HepG2 (cell line): Measurements from ENCODE around the gene MAP3K8. TPM values are rescaled to one million over a fixed set of nuclear protein-coding genes. Genes with fewer than 3 reads are reported as not detected.

Experiments
- ATAC-seq: fragments of 200-7000 bp; cut with Tn5 transposase; 3 replicates; pipeline ENCODE4 v1.9.1; 2020; ENCODE audit warnings: mild to moderate bottlenecking, moderate library complexity
- BruUV-seq: library from RNA; stranded (reverse); fragments of 400-500 nt; replicated peaks from 2 replicates; lab custom pipeline; 2021; lab: Mats Ljungman, UMichigan
- CTCF ChIA-PET: fragments of 300-600 bp; formaldehyde crosslinking; extraction: SDS; loops from one replicate; lab custom pipeline; 2021; ENCODE audit warnings: low total read pairs, inconsistent platforms, low intra/inter-chr PET ratio; lab: Yijun Ruan, JAX
- POLR2A ChIA-PET: fragments of 350-600 bp; sonication (Branson Sonifier 250); formaldehyde crosslinking; loops from one replicate; lab custom pipeline; 2020; ENCODE audit warnings: antibody characterized with exemption, inconsistent platforms; lab: Yijun Ruan, JAX
- DNase-seq: peaks from one replicate; pipeline ENCODE4 v3.0.0-alpha.2; 2015; ENCODE audit warnings: low spot score
- FAIRE-seq: peaks from 3 replicates; lab custom pipeline; 2011; peaks lifted over from hg19 to GRCh38; lab: Jason Lieb, UNC
- H2AFZ ChIP-seq: one replicate; pipeline ENCODE4 v1.6.1; 2011; ENCODE audit warnings: low read length, inconsistent platforms
- H3K27ac ChIP-seq: fragments of 300-600 bp; 3 replicates; pipeline ENCODE4 v1.8.0; 2011; ENCODE audit warnings: mixed run types, mild to moderate bottlenecking, mixed read lengths, low read length, inconsistent platforms; ENCODE audit not compliant: insufficient read depth; ENCODE audit errors: extremely low read length
- H3K27me3 ChIP-seq, 2 experiments: fragments of 200-600 bp in 1 of 2; 2 replicates in 1 of 2; 3 replicates in 1 of 2; pipeline versions ENCODE4 v1.6.0 to v1.8.0; 2011; ENCODE audit warnings: low read length in 2 of 2, mild to moderate bottlenecking in 2 of 2, moderate library complexity in 2 of 2, inconsistent platforms in 1 of 2; ENCODE audit not compliant: insufficient read depth in 2 of 2, control insufficient read depth in 1 of 2
- H3K36me3 ChIP-seq, 2 experiments: fragments of 200-600 bp in 1 of 2; replicated peaks in 1 of 2; 2 replicates in 1 of 2; 3 replicates in 1 of 2; pipeline versions ENCODE4 v1.5.1 to v1.8.0; 2011; ENCODE audit warnings: low read length in 2 of 2, inconsistent platforms in 1 of 2; ENCODE audit not compliant: insufficient read depth in 2 of 2, control insufficient read depth in 1 of 2
- H3K4me1 ChIP-seq: 2 replicates; pipeline ENCODE4 v1.5.1; 2012; ENCODE audit warnings: low read length, inconsistent platforms; ENCODE audit not compliant: insufficient read depth
- H3K4me2 ChIP-seq: 2 replicates; pipeline ENCODE4 v1.6.0; 2011; ENCODE audit warnings: low read depth, low read length, inconsistent platforms
- H3K4me3 ChIP-seq, 3 experiments: fragments of 200-600 bp in 1 of 3; sonication (generic), shearing (Covaris generic) in 1 of 3; replicated peaks in 1 of 3; 2 replicates each; pipeline ENCODE4 v1.5.1; 2011 to 2016; ENCODE audit warnings: low read length in 3 of 3, inconsistent platforms in 2 of 3, low read depth in 2 of 3, mild to moderate bottlenecking in 2 of 3, control low read depth in 1 of 3, mixed read lengths in 1 of 3; ENCODE audit not compliant: insufficient read depth in 1 of 3
- H3K79me2 ChIP-seq: one replicate; pipeline ENCODE4 v1.6.1; 2011; ENCODE audit warnings: low read length, inconsistent platforms; ENCODE audit not compliant: insufficient read depth
- H3K9ac ChIP-seq: 2 replicates; pipeline ENCODE4 v1.6.0; 2011; ENCODE audit warnings: mild to moderate bottlenecking, low read depth, low read length, inconsistent platforms; ENCODE audit not compliant: insufficient read depth
- H3K9me3 ChIP-seq: 2 replicates; pipeline ENCODE4 v1.5.1; 2012; ENCODE audit warnings: mild to moderate bottlenecking, low read length
- H4K20me1 ChIP-seq: 2 replicates; pipeline ENCODE4 v1.6.0; 2011; ENCODE audit warnings: inconsistent platforms, mild to moderate bottlenecking, low read length, moderate library complexity; ENCODE audit not compliant: insufficient read depth
- CREB1 ChIP-seq, 2 experiments: fragments of 450-650 bp in 1 of 2; IDR thresholded peaks; 2 replicates each; pipeline ENCODE4 v1.6.1; 2016 to 2017; ENCODE audit warnings: control low read depth in 1 of 2, mild to moderate bottlenecking in 1 of 2, missing compliant biosample characterization in 1 of 2, missing genetic modification characterization in 1 of 2
- NRL ChIP-seq: sonication (generic); formaldehyde crosslinking; IDR thresholded peaks from 2 replicates; pipeline ENCODE4 v1.5.0; 2020; ENCODE audit warnings: missing genetic modification reagents, mild to moderate bottlenecking, moderate library complexity, borderline replicate concordance
- SAFB2 ChIP-seq: sonication (generic); formaldehyde crosslinking; IDR thresholded peaks from 2 replicates; pipeline ENCODE4 v1.5.1; 2020; ENCODE audit warnings: missing genetic modification reagents, low read depth, mild to moderate bottlenecking, borderline replicate concordance
- SATB2 ChIP-seq: sonication (generic); formaldehyde crosslinking; IDR thresholded peaks from 2 replicates; pipeline ENCODE4 v1.5.0; 2020; ENCODE audit warnings: missing genetic modification reagents
- XRCC5 ChIP-seq: fragments of 200-400 bp; formaldehyde crosslinking; optimal IDR thresholded peaks from 2 replicates; pipeline ENCODE3; 2017; ENCODE audit warnings: mild to moderate bottlenecking, low read length
- ZBTB21 ChIP-seq: sonication (generic); formaldehyde crosslinking; IDR thresholded peaks from 2 replicates; pipeline ENCODE4 v1.4.0; 2020; ENCODE audit warnings: missing genetic modification reagents
- WGBS: methylation state at CpG from one replicate; pipeline ENCODE4 v1.1.6; 2017; ENCODE audit warnings: low lambda C conversion rate; 5-methylcytosine and 5-hydroxymethylcytosine counted together
- in situ Hi-C: cut with HindIII; loops from 2 replicates; pipeline ENCODE4 v1.10.0; 2017; ENCODE audit warnings: low pct_unique_long_range_greater_than_20kb; ENCODE audit not compliant: extremely low pct_ligation_motif_present
- intact Hi-C: fragments of 100-400 bp; cut with micrococcal nuclease; formaldehyde crosslinking; loops from one replicate; pipeline ENCODE4 v1.10.0; 2022; ENCODE audit not compliant: unreplicated experiment
- polyA plus RNA-seq, 8 experiments: library from polyadenylated mRNA; depleted of rRNA in 3 of 8; stranded (reverse) in 7 of 8; unstranded in 1 of 8; fragments of >200 nt; fragmentation: Illumina TruSeq in 4 of 8; extraction: Trizol in 4 of 8; gene quantifications; 2 replicates each; pipeline versions ENCODE4 v1.2.1 to v1.2.3, GENCODE V29; 2011 to 2016; ENCODE audit warnings: low read depth in 4 of 8, missing spikeins in 1 of 8, mixed read lengths in 1 of 8; ENCODE audit not compliant: insufficient read depth in 1 of 8
- total RNA-seq, 5 experiments: library from RNA; depleted of rRNA; stranded (reverse); fragments of >200 nt; fragmentation: Illumina TruSeq; extraction: Trizol; gene quantifications; 2 replicates each; pipeline ENCODE4 v1.2.3, GENCODE V29; 2016; ENCODE audit warnings: low read depth in 1 of 5
- TF ChIP-seq, protein P1 (sequence below): sonication (generic); formaldehyde crosslinking; IDR thresholded peaks from 2 replicates; pipeline ENCODE4 v1.4.0; 2020; ENCODE audit warnings: missing genetic modification reagents, borderline replicate concordance
- TF ChIP-seq, protein P2 (sequence below): sonication (generic); formaldehyde crosslinking; IDR thresholded peaks from 2 replicates; pipeline ENCODE4 v1.5.0; 2020; ENCODE audit warnings: mild to moderate bottlenecking, missing genetic modification reagents, moderate library complexity
- TF ChIP-seq, protein P3 (sequence below): sonication (generic); formaldehyde crosslinking; IDR thresholded peaks from 2 replicates; pipeline ENCODE4 v1.4.0; 2020; ENCODE audit warnings: mild to moderate bottlenecking, missing genetic modification reagents

The MAP3K8 gene
- total and polyA plus RNA-seq, 2 of the 13 experiments (the other 11 are each of a cell fraction or from before 2014, with no cell fraction given): 19.3 to 37.9 TPM

DNA sequence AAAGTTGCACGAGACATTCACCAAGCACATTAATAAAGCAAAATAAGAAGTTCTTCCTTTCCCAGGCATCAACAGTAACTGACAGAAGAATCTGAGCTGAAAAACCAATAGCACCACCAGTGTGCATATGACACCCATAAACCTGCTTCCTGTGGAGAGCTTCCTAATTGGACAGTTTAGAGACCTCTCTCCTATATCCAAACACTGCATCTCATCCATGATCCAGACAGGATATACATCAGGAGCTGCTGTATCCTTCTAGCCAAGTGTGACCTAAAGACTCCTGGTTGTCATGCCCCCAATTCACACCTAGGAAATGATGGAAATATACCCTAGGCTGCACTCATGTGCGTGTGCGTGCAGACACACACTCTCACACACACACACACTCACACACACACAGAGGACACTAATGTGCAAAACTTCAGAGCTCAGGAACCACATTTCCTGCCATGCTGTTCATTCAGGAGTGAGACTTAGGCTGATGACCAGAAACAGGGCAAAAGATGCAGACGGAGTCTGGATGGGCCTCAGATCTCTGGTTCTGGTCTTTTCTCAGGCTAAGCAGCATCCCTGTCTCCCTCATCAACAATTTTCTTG, 58.0 kb downstream of the MAP3K8 start:
- Histone ChIP-seq H3K4me3 (no peak overlapping the region), H3K27me3 (no peaks in the 10 kb centered on the region), H3K4me2 (no peak overlapping the region), H2AFZ (no peak overlapping the region), H3K9me3 (no peaks in the 10 kb centered on the region), H3K27ac (no peak overlapping the region), H3K36me3 (no peaks in the 10 kb centered on the region), H3K79me2 (no peaks in the 10 kb centered on the region), H3K4me1 (peaks cover 44% of the 10 kb centered on the region), H4K20me1 (no peaks in the 10 kb centered on the region), H3K9ac (no peak overlapping the region)
- ChIA-PET CTCF (no interaction called here), POLR2A (interaction anchor here (0.6 kb wide), 1 partner anchor 113 kb away, joined by 3 read pairs; no protein-coding TSS in a partner anchor)
- TF ChIP-seq, protein P1, sequence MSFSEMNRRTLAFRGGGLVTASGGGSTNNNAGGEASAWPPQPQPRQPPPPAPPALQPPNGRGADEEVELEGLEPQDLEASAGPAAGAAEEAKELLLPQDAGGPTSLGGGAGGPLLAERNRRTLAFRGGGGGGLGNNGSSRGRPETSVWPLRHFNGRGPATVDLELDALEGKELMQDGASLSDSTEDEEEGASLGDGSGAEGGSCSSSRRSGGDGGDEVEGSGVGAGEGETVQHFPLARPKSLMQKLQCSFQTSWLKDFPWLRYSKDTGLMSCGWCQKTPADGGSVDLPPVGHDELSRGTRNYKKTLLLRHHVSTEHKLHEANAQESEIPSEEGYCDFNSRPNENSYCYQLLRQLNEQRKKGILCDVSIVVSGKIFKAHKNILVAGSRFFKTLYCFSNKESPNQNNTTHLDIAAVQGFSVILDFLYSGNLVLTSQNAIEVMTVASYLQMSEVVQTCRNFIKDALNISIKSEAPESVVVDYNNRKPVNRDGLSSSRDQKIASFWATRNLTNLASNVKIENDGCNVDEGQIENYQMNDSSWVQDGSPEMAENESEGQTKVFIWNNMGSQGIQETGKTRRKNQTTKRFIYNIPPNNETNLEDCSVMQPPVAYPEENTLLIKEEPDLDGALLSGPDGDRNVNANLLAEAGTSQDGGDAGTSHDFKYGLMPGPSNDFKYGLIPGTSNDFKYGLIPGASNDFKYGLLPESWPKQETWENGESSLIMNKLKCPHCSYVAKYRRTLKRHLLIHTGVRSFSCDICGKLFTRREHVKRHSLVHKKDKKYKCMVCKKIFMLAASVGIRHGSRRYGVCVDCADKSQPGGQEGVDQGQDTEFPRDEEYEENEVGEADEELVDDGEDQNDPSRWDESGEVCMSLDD (CRISPR knock-in tag): no peak
- no peak for DNase-seq
- no TSS peak for BruUV-seq
- intact Hi-C loops: no loop called here
- in situ Hi-C loops: no loop called here
- ATAC-seq: no peak
- FAIRE-seq: no peak
- 81% methylated on average over 4 of the region's 4 CpGs for WGBS

DNA sequence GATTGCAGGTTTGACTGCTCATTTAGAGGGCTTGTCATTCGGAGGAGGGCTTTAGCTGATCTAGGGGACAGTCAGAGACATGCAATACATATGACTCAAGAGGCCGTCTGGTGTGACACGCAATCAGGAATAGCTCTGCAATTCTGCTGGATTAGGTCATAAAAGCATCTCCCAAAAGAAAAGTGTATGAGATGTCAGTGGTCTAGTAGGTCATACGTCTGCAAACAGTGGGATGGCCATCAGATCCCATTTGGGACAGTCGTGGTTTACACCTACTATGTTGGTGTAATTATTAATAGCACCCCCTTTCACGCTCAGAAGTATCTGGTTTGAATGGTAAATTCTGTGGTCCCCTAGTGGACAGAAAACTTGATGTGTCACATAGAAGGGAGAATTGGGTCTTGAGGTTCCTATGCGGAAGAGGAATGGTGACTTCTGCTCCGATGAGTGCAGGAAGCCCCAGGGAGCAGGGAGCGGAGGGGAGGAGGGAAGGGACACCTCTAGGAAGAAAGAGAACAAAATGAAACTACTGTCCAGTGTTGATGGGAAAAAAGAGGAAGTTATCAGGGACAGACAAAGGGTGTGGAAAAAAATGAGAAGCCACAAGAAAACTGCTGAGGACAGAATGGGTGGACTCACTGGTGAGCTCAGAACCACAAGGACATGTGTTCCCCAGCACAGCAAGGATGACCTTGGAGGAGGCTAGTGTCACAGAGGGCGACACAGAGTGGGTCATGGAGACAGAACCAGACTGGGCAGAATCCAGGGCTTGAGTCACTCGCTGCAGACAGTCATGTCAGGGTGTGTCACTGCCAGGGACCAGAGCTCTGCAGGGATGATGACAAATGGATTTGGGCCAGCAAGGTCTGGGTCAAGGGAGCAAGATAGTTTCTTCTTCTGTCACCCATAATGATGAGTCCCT, 59.9 kb downstream of the MAP3K8 start:
- DNase-seq (peak; percentile 60), FAIRE-seq (no peak), ATAC-seq (peak; percentile 67)
- ChIA-PET POLR2A (interaction anchor here (0.8 to 1.0 kb wide), 2 partner anchors 34 to 48 kb away, joined by 3 read pairs; no protein-coding TSS in a partner anchor), CTCF (no interaction called here)
- H2AFZ ChIP-seq: no peak overlapping the region
- WGBS: 25% methylated on average over 11 of the region's 11 CpGs
- H3K9me3 ChIP-seq: no peaks in the 10 kb centered on the region
- intact Hi-C loops: no loop called here
- H3K27me3 ChIP-seq: 0 out of 5 replicates have a peak, but pooled peaks cover 0 to 3% of the 10 kb centered on the region in 2 experiments
- in situ Hi-C loops: no loop called here
- no TSS peak for BruUV-seq
- no peaks in the 10 kb centered on the region for H3K36me3 ChIP-seq
- H4K20me1 ChIP-seq: no peaks in the 10 kb centered on the region
- H3K27ac ChIP-seq: no peak overlapping the region
- H3K9ac ChIP-seq: no peak overlapping the region
- H3K4me1 ChIP-seq: peaks cover 44% of the 10 kb centered on the region
- H3K4me3 ChIP-seq: peak overlapping the region in 1 of 3 experiments; percentile 19; a peak in 1 of 6 replicates
- H3K4me2 ChIP-seq: peak overlapping the region; percentile 55
- H3K79me2 ChIP-seq: no peaks in the 10 kb centered on the region
- peak; percentile 35 for TF ChIP-seq XRCC5
- no peak for TF ChIP-seq NRL
- no peak for TF ChIP-seq SAFB2
- TF ChIP-seq, protein P2, sequence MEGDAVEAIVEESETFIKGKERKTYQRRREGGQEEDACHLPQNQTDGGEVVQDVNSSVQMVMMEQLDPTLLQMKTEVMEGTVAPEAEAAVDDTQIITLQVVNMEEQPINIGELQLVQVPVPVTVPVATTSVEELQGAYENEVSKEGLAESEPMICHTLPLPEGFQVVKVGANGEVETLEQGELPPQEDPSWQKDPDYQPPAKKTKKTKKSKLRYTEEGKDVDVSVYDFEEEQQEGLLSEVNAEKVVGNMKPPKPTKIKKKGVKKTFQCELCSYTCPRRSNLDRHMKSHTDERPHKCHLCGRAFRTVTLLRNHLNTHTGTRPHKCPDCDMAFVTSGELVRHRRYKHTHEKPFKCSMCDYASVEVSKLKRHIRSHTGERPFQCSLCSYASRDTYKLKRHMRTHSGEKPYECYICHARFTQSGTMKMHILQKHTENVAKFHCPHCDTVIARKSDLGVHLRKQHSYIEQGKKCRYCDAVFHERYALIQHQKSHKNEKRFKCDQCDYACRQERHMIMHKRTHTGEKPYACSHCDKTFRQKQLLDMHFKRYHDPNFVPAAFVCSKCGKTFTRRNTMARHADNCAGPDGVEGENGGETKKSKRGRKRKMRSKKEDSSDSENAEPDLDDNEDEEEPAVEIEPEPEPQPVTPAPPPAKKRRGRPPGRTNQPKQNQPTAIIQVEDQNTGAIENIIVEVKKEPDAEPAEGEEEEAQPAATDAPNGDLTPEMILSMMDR (CRISPR knock-in tag): 0 out of 2 replicates have a peak, but pooled peaks have one; percentile 22
- TF ChIP-seq CREB1 (IDR thresholded peaks at IDR 0.05): 0 out of 2 replicates have a peak, but pooled peaks have one; percentile 6
- TF ChIP-seq CREB1 (CRISPR knock-in tag; IDR thresholded peaks at IDR 0.05): no peak
- no peak for TF ChIP-seq SATB2 (CRISPR knock-in tag)
- TF ChIP-seq ZBTB21: peak; percentile 55
- TF ChIP-seq, protein P3, sequence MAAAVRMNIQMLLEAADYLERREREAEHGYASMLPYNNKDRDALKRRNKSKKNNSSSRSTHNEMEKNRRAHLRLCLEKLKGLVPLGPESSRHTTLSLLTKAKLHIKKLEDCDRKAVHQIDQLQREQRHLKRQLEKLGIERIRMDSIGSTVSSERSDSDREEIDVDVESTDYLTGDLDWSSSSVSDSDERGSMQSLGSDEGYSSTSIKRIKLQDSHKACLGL (CRISPR knock-in tag): no peak
